ENCODE measurements around the gene PLEKHM3.
A peak's percentile ranks its signal among the peaks of the same experiment; 100 is the strongest.

Gene PLEKHM3

GRCh38 chr2:208000701-208001395 is 24.5 kb downstream of the PLEKHM3 start:
- no peak for FAIRE-seq
- DNase-seq (ENCODE audit: extremely low spot score, insufficient read length, low read depth): no peak

GRCh38 chr2:207996848-207997247 is 28.5 kb downstream of the PLEKHM3 start:
- FAIRE-seq (no peak), DNase-seq (ENCODE audit: extremely low spot score, insufficient read length, low read depth) (no peak)

GRCh38 chr2:207995887-207996286 is 29.4 kb downstream of the PLEKHM3 start:
- FAIRE-seq (no peak), DNase-seq (ENCODE audit: extremely low spot score, insufficient read length, low read depth) (no peak)

GRCh38 chr2:207993151-207993763 is 32.1 kb downstream of the PLEKHM3 start:
- DNase-seq (ENCODE audit: extremely low spot score, insufficient read length, low read depth): no peak
- FAIRE-seq: peak; percentile 67

GRCh38 chr2:207991944-207992343 is 33.4 kb downstream of the PLEKHM3 start:
- FAIRE-seq: no peak
- no peak for DNase-seq (ENCODE audit: extremely low spot score, insufficient read length, low read depth)

GRCh38 chr2:207990784-207991183 is 34.5 kb downstream of the PLEKHM3 start:
- no peak for DNase-seq (ENCODE audit: extremely low spot score, insufficient read length, low read depth)

GRCh38 chr2:207988975-207989374 is 36.4 kb downstream of the PLEKHM3 start:
- FAIRE-seq (no peak), DNase-seq (ENCODE audit: extremely low spot score, insufficient read length, low read depth) (no peak)

More at GRCh38 chr2:207990784-207991183, 34.5 kb downstream of the PLEKHM3 start:
- no peak for FAIRE-seq

- FAIRE-seq (no peak), DNase-seq (ENCODE audit: extremely low spot score, insufficient read length, low read depth) (no peak)
Observed at GRCh38 chr2:207987025-207987716, 38.2 kb downstream of the PLEKHM3 start.

GRCh38 chr2:207984765-207985480 is 40.4 kb downstream of the PLEKHM3 start:
- DNase-seq (ENCODE audit: extremely low spot score, insufficient read length, low read depth): no peak
- no peak for FAIRE-seq

- peak; percentile 11 for DNase-seq (ENCODE audit: extremely low spot score, insufficient read length, low read depth)
- FAIRE-seq: peak; percentile 90
Observed at GRCh38 chr2:207983641-207984042, 41.7 kb downstream of the PLEKHM3 start.

- DNase-seq (ENCODE audit: extremely low spot score, insufficient read length, low read depth) (no peak), FAIRE-seq (no peak)
Observed at GRCh38 chr2:207978177-207978948, 47.0 kb downstream of the PLEKHM3 start.

GRCh38 chr2:207975921-207976320 is 49.4 kb downstream of the PLEKHM3 start:
- FAIRE-seq (no peak), DNase-seq (ENCODE audit: extremely low spot score, insufficient read length, low read depth) (no peak)

- no peak for DNase-seq (ENCODE audit: extremely low spot score, insufficient read length, low read depth)
- FAIRE-seq: no peak
Observed at GRCh38 chr2:207974216-207974605, 51.1 kb downstream of the PLEKHM3 start.

GRCh38 chr2:207970826-207971180 is 54.5 kb downstream of the PLEKHM3 start:
- DNase-seq (ENCODE audit: extremely low spot score, insufficient read length, low read depth): no peak
- peak; percentile 62 for FAIRE-seq

- DNase-seq (ENCODE audit: extremely low spot score, insufficient read length, low read depth) (no peak), FAIRE-seq (no peak)
Observed at GRCh38 chr2:207970147-207970825, 55.0 kb downstream of the PLEKHM3 start.

- DNase-seq (ENCODE audit: extremely low spot score, insufficient read length, low read depth) (no peak), FAIRE-seq (peak; percentile 41)
Observed at GRCh38 chr2:207969249-207969648, 56.1 kb downstream of the PLEKHM3 start.

GRCh38 chr2:207967121-207967520 is 58.2 kb downstream of the PLEKHM3 start:
- no peak for FAIRE-seq

GRCh38 chr2:207960911-207961310 is 64.4 kb downstream of the PLEKHM3 start:
- FAIRE-seq: no peak
- DNase-seq (ENCODE audit: extremely low spot score, insufficient read length, low read depth): no peak

More at GRCh38 chr2:207967121-207967520, 58.2 kb downstream of the PLEKHM3 start:
- no peak for DNase-seq (ENCODE audit: extremely low spot score, insufficient read length, low read depth)

GRCh38 chr2:207960090-207960489 is 65.2 kb downstream of the PLEKHM3 start:
- no peak for DNase-seq (ENCODE audit: extremely low spot score, insufficient read length, low read depth)
- no peak for FAIRE-seq
